ENCODE results near the gene CRYZL1.
A peak's percentile ranks its signal among the peaks of the same experiment; 100 is the strongest.
"Not testable (repeated sequence)": the region's sequence is repeated elsewhere in the genome, so short reads cannot be mapped to it uniquely, and the experiment has no call there.

Gene CRYZL1

GRCh38 chr21:33618407-33618806, 23.1 kb downstream of the CRYZL1 start:
- Histone ChIP-seq H3K27ac (ENCODE audit: low read length) (no peak overlapping the region), H3K9ac (ENCODE audit: low read length) (no peak overlapping the region), H3K4me1 (ENCODE audit: control insufficient read depth, low read depth, low read length) (peaks cover 17% of the 10 kb centered on the region), H3K4me3 (ENCODE audit: low read length) (no peak overlapping the region), H3K9me3 (ENCODE audit: control insufficient read depth, low read depth, low read length) (no peaks in the 10 kb centered on the region), H3K36me3 (ENCODE audit: control insufficient read depth, low read depth, low read length) (peaks cover 2% of the 10 kb centered on the region), H3K27me3 (ENCODE audit: control insufficient read depth, insufficient read depth, low read length) (no peaks in the 10 kb centered on the region)

GRCh38 chr21:33617565-33617964, 24.0 kb downstream of the CRYZL1 start:
- H3K9me3 ChIP-seq (ENCODE audit: control insufficient read depth, low read depth, low read length); H3K27me3 ChIP-seq (ENCODE audit: control insufficient read depth, insufficient read depth, low read length): not testable (repeated sequence)

GRCh38 chr21:33611006-33611744, 30.4 kb downstream of the CRYZL1 start:
- H3K27me3 ChIP-seq (ENCODE audit: control insufficient read depth, insufficient read depth, low read length), result no peaks in the 10 kb centered on the region

More at GRCh38 chr21:33617565-33617964, 24.0 kb downstream of the CRYZL1 start:
- peaks cover 17% of the 10 kb centered on the region for H3K4me1 ChIP-seq (ENCODE audit: control insufficient read depth, low read depth, low read length)
- not testable (repeated sequence) for H3K4me3 ChIP-seq (ENCODE audit: low read length); H3K27ac ChIP-seq (ENCODE audit: low read length); H3K9ac ChIP-seq (ENCODE audit: low read length); H3K36me3 ChIP-seq (ENCODE audit: control insufficient read depth, low read depth, low read length)

GRCh38 chr21:33608559-33608958, 33.0 kb downstream of the CRYZL1 start:
- Histone ChIP-seq H3K27ac (ENCODE audit: low read length) (no peak overlapping the region), H3K4me1 (ENCODE audit: control insufficient read depth, low read depth, low read length) (no peaks in the 10 kb centered on the region), H3K9me3 (ENCODE audit: control insufficient read depth, low read depth, low read length) (no peaks in the 10 kb centered on the region), H3K4me3 (ENCODE audit: low read length) (no peak overlapping the region), H3K9ac (ENCODE audit: low read length) (no peak overlapping the region), H3K36me3 (ENCODE audit: control insufficient read depth, low read depth, low read length) (no peaks in the 10 kb centered on the region), H3K27me3 (ENCODE audit: control insufficient read depth, insufficient read depth, low read length) (no peaks in the 10 kb centered on the region)

More at GRCh38 chr21:33611006-33611744, 30.4 kb downstream of the CRYZL1 start:
- no peaks in the 10 kb centered on the region for H3K9me3 ChIP-seq (ENCODE audit: control insufficient read depth, low read depth, low read length)
- no peak overlapping the region for H3K27ac ChIP-seq (ENCODE audit: low read length)
- no peak overlapping the region for H3K9ac ChIP-seq (ENCODE audit: low read length)
- no peak overlapping the region for H3K4me3 ChIP-seq (ENCODE audit: low read length)
- no peaks in the 10 kb centered on the region for H3K36me3 ChIP-seq (ENCODE audit: control insufficient read depth, low read depth, low read length)
- H3K4me1 ChIP-seq (ENCODE audit: control insufficient read depth, low read depth, low read length), result no peaks in the 10 kb centered on the region

- no peak overlapping the region for H3K9ac ChIP-seq (ENCODE audit: low read length)
- peaks cover 27% of the 10 kb centered on the region for H3K36me3 ChIP-seq (ENCODE audit: control insufficient read depth, low read depth, low read length)
- H3K27me3 ChIP-seq (ENCODE audit: control insufficient read depth, insufficient read depth, low read length), result no peaks in the 10 kb centered on the region
- no peaks in the 10 kb centered on the region for H3K4me1 ChIP-seq (ENCODE audit: control insufficient read depth, low read depth, low read length)
- no peak overlapping the region for H3K27ac ChIP-seq (ENCODE audit: low read length)
- no peaks in the 10 kb centered on the region for H3K9me3 ChIP-seq (ENCODE audit: control insufficient read depth, low read depth, low read length)
- no peak overlapping the region for H3K4me3 ChIP-seq (ENCODE audit: low read length)
Measured at GRCh38 chr21:33598051-33598450, 43.5 kb downstream of the CRYZL1 start.

- Histone ChIP-seq H3K36me3 (ENCODE audit: control insufficient read depth, low read depth, low read length) (peaks cover 13% of the 10 kb centered on the region), H3K27me3 (ENCODE audit: control insufficient read depth, insufficient read depth, low read length) (peaks cover 6% of the 10 kb centered on the region), H3K9me3 (ENCODE audit: control insufficient read depth, low read depth, low read length) (no peaks in the 10 kb centered on the region), H3K27ac (ENCODE audit: low read length) (no peak within 1 kb of the TSS), H3K4me3 (ENCODE audit: low read length) (peak within 1 kb of the TSS; percentile 90), H3K9ac (ENCODE audit: low read length) (peak within 1 kb of the TSS; percentile 75), H3K4me1 (ENCODE audit: control insufficient read depth, low read depth, low read length) (peaks cover 12% of the 10 kb centered on the region)
Measured at GRCh38 chr21:33588485-33589335, 52.8 kb downstream of the CRYZL1 start, which contains the start of gene DONSON. Gene DONSON (minus strand): TSS chr21:33588684. CDS start chr21:33588641, 43 bp downstream.

GRCh38 chr21:33587792-33588484, 53.6 kb downstream of the CRYZL1 start:
- Histone ChIP-seq H3K4me3 (ENCODE audit: low read length) (peak overlapping the region; percentile 90), H3K36me3 (ENCODE audit: control insufficient read depth, low read depth, low read length) (peaks cover 19% of the 10 kb centered on the region), H3K27ac (ENCODE audit: low read length) (no peak overlapping the region), H3K27me3 (ENCODE audit: control insufficient read depth, insufficient read depth, low read length) (peaks cover 6% of the 10 kb centered on the region), H3K9ac (ENCODE audit: low read length) (peak overlapping the region; percentile 75), H3K9me3 (ENCODE audit: control insufficient read depth, low read depth, low read length) (no peaks in the 10 kb centered on the region), H3K4me1 (ENCODE audit: control insufficient read depth, low read depth, low read length) (peaks cover 12% of the 10 kb centered on the region)

GRCh38 chr21:33586927-33587326, 54.6 kb downstream of the CRYZL1 start:
- H3K9me3 ChIP-seq (ENCODE audit: control insufficient read depth, low read depth, low read length), result no peaks in the 10 kb centered on the region
- no peak overlapping the region for H3K27ac ChIP-seq (ENCODE audit: low read length)
- peaks cover 19% of the 10 kb centered on the region for H3K36me3 ChIP-seq (ENCODE audit: control insufficient read depth, low read depth, low read length)
- H3K27me3 ChIP-seq (ENCODE audit: control insufficient read depth, insufficient read depth, low read length), result peaks cover 6% of the 10 kb centered on the region
- H3K9ac ChIP-seq (ENCODE audit: low read length), result no peak overlapping the region
- peaks cover 12% of the 10 kb centered on the region for H3K4me1 ChIP-seq (ENCODE audit: control insufficient read depth, low read depth, low read length)
- H3K4me3 ChIP-seq (ENCODE audit: low read length), result peak overlapping the region; percentile 90

- Histone ChIP-seq H3K9me3 (ENCODE audit: control insufficient read depth, low read depth, low read length) (no peaks in the 10 kb centered on the region), H3K36me3 (ENCODE audit: control insufficient read depth, low read depth, low read length) (peaks cover 27% of the 10 kb centered on the region), H3K27ac (ENCODE audit: low read length) (no peak overlapping the region), H3K4me1 (ENCODE audit: control insufficient read depth, low read depth, low read length) (peaks cover 9% of the 10 kb centered on the region), H3K4me3 (ENCODE audit: low read length) (no peak overlapping the region), H3K9ac (ENCODE audit: low read length) (no peak overlapping the region), H3K27me3 (ENCODE audit: control insufficient read depth, insufficient read depth, low read length) (peaks cover 6% of the 10 kb centered on the region)
Measured at GRCh38 chr21:33584455-33584854, 57.1 kb downstream of the CRYZL1 start.

GRCh38 chr21:33578959-33579542, 62.5 kb downstream of the CRYZL1 start:
- H3K9me3 ChIP-seq (ENCODE audit: control insufficient read depth, low read depth, low read length), result no peaks in the 10 kb centered on the region
- peaks cover 66% of the 10 kb centered on the region for H3K36me3 ChIP-seq (ENCODE audit: control insufficient read depth, low read depth, low read length)
- no peak overlapping the region for H3K9ac ChIP-seq (ENCODE audit: low read length)
- no peaks in the 10 kb centered on the region for H3K4me1 ChIP-seq (ENCODE audit: control insufficient read depth, low read depth, low read length)
- peak overlapping the region; percentile 59 for H3K27ac ChIP-seq (ENCODE audit: low read length)
- no peaks in the 10 kb centered on the region for H3K27me3 ChIP-seq (ENCODE audit: control insufficient read depth, insufficient read depth, low read length)
- no peak overlapping the region for H3K4me3 ChIP-seq (ENCODE audit: low read length)

- H3K27ac ChIP-seq (ENCODE audit: low read length), result no peak overlapping the region
- no peak overlapping the region for H3K9ac ChIP-seq (ENCODE audit: low read length)
- H3K9me3 ChIP-seq (ENCODE audit: control insufficient read depth, low read depth, low read length), result no peaks in the 10 kb centered on the region
- no peaks in the 10 kb centered on the region for H3K27me3 ChIP-seq (ENCODE audit: control insufficient read depth, insufficient read depth, low read length)
- H3K36me3 ChIP-seq (ENCODE audit: control insufficient read depth, low read depth, low read length), result peaks cover 69% of the 10 kb centered on the region
- no peaks in the 10 kb centered on the region for H3K4me1 ChIP-seq (ENCODE audit: control insufficient read depth, low read depth, low read length)
- no peak overlapping the region for H3K4me3 ChIP-seq (ENCODE audit: low read length)
Measured at GRCh38 chr21:33578214-33578613, 63.3 kb downstream of the CRYZL1 start.

Measured in iPS-18a (cell line).